Lower leg skin (tissue), 4 donors: ENCODE results near the gene RIPPLY2. TPM values are rescaled to one million over a fixed set of nuclear protein-coding genes. Genes with fewer than 3 reads are reported as not detected.

Experiments
- DNase-seq, 2 donors: peaks; one replicate each; pipeline ENCODE4 v3.0.0-alpha.2; 2019; ENCODE audit warnings: low spot score in 2 of 2
- H3K4me3 ChIP-seq: fragments of 200-600 bp; sonication (generic); 2 replicates; pipeline ENCODE4 v1.5.1; 2017; ENCODE audit warnings: mild to moderate bottlenecking, low read depth; ENCODE audit not compliant: poor library complexity, severe bottlenecking
- CTCF ChIP-seq, 3 donors: fragments of 450-650 bp; IDR thresholded peaks; one replicate each; pipeline ENCODE4 v1.5.1; 2016; ENCODE audit warnings: antibody characterized with exemption in 3 of 3, mild to moderate bottlenecking in 3 of 3, moderate library complexity in 2 of 3
- POLR2A ChIP-seq, 2 donors: fragments of 450-650 bp; IDR thresholded peaks; one replicate each; pipeline ENCODE4 v1.6.1; 2016 to 2017; ENCODE audit warnings: antibody characterized with exemption in 2 of 2, mild to moderate bottlenecking in 1 of 2, moderate library complexity in 1 of 2
- WGBS, 2 donors: methylation state at CpG; one replicate each; pipeline ENCODE4 v1.1.5; 2018; 5-methylcytosine and 5-hydroxymethylcytosine counted together
- intact Hi-C: fragments of 100-400 bp; cut with DNase I; formaldehyde crosslinking; loops from one replicate; pipeline ENCODE4 v1.15.0; 2023; ENCODE audit warnings: low total_unique reads
- total RNA-seq, 4 donors: library from RNA; depleted of rRNA; stranded (reverse); fragments of >200 nt; gene quantifications; one replicate each; pipeline ENCODE4 v1.1.0, GENCODE V29; 2016

The RIPPLY2 gene
- total RNA-seq, 4 donors from 2014 or later = not detected

- intact Hi-C loops = no loop called here
- WGBS, 2 donors = 29 to 41% methylated on average over 2 of the region's 2 CpGs
- no peak overlapping the region for H3K4me3 ChIP-seq
- no peak for TF ChIP-seq CTCF (IDR thresholded peaks at IDR 0.05)
- TF ChIP-seq POLR2A (IDR thresholded peaks at IDR 0.05) = no peak
- no peak for DNase-seq
Measured at GRCh38 chr6:83815631-83816272, 37.4 kb upstream of the RIPPLY2 start.

GRCh38 chr6:83822629-83823169 is 30.5 kb upstream of the RIPPLY2 start:
- intact Hi-C loops = no loop called here
- WGBS, 2 donors = 70 to 77% methylated on average over 3 of the region's 3 CpGs
- TF ChIP-seq CTCF (IDR thresholded peaks at IDR 0.05) = no peak
- no peak for TF ChIP-seq POLR2A (IDR thresholded peaks at IDR 0.05)
- DNase-seq = no peak
- no peak overlapping the region for H3K4me3 ChIP-seq

- no peak for DNase-seq
- TF ChIP-seq CTCF (IDR thresholded peaks at IDR 0.05) (no peak), POLR2A (IDR thresholded peaks at IDR 0.05) (no peak)
- intact Hi-C loops = no loop called here
- no peak overlapping the region for H3K4me3 ChIP-seq
- WGBS, 2 donors = 28 to 59% methylated on average over 3 of the region's 3 CpGs
Measured at GRCh38 chr6:83824388-83824801, 28.8 kb upstream of the RIPPLY2 start.

GRCh38 chr6:83824831-83825230 is 28.3 kb upstream of the RIPPLY2 start:
- intact Hi-C loops = no loop called here
- no peak overlapping the region for H3K4me3 ChIP-seq
- 47 to 50% methylated on average over 2 of the region's 2 CpGs for WGBS, 2 donors
- TF ChIP-seq CTCF (IDR thresholded peaks at IDR 0.05) = no peak
- no peak for TF ChIP-seq POLR2A (IDR thresholded peaks at IDR 0.05)
- DNase-seq = no peak

- no peak for DNase-seq
- 43 to 58% methylated on average over 2 of the region's 2 CpGs for WGBS, 2 donors
- intact Hi-C loops = no loop called here
Measured at GRCh38 chr6:83827050-83827449, 26.1 kb upstream of the RIPPLY2 start.

More at GRCh38 chr6:83827050-83827449, 26.1 kb upstream of the RIPPLY2 start:
- H3K4me3 ChIP-seq = no peak overlapping the region
- TF ChIP-seq CTCF (IDR thresholded peaks at IDR 0.05) (no peak), POLR2A (IDR thresholded peaks at IDR 0.05) (no peak)
